HCT116 (cell line): ENCODE results near the gene TMEM269.

ENCODE experiments used
- EZH2 ChIP-seq: fragments of 200-600 bp; sonication (generic); IDR thresholded peaks from 2 replicates; pipeline ENCODE4 v1.6.1; 2017; ENCODE audit warnings: antibody characterized with exemption, mixed run types
- POLR2AphosphoS5 ChIP-seq: IDR thresholded peaks from 2 replicates; pipeline ENCODE4 v1.6.1; 2011; ENCODE audit warnings: mild to moderate bottlenecking, low read depth, low read length, moderate library complexity
- RAD21 ChIP-seq: IDR thresholded peaks from 2 replicates; pipeline ENCODE4 v1.6.1; 2012; ENCODE audit warnings: low read depth, mild to moderate bottlenecking
- TF ChIP-seq, protein P1 (sequence below), 3 experiments: fragments of 200-600 bp in 1 of 3; sonication (generic) in 1 of 3; IDR thresholded peaks in 2 of 3; conservative IDR thresholded peaks in 1 of 3; 2 replicates each; pipeline ENCODE4 v1.5.1; 2012 to 2017; ENCODE audit warnings: low read depth in 2 of 3, low read length in 2 of 3, antibody characterized with exemption in 1 of 3, borderline replicate concordance in 1 of 3, control low read depth in 1 of 3, mild to moderate bottlenecking in 1 of 3, mixed read lengths in 1 of 3, mixed run types in 1 of 3, moderate library complexity in 1 of 3; ENCODE audit not compliant: insufficient read depth in 1 of 3

DNA sequence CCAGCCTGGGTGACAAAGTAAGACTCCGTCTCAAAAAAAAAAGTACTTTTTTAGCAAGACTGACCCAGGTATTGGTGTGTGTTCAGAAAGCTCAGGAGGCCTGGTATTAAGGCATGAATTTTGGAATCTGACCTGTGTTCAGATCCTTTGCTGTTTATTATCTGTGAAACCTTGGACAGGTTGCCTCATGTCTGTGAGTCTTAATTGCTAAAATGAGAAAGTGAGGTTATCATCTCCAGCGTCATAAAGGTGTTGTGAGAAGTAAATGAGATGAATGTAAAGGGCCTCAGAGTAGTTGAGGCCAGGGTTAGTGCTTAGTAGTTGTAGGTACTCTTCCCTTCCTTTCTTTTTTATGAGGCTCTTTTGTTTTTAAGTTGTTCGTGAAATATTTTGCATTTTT, 15.0 kb upstream of the TMEM269 start:
- no peak for TF ChIP-seq EZH2
- TF ChIP-seq, protein P1, sequence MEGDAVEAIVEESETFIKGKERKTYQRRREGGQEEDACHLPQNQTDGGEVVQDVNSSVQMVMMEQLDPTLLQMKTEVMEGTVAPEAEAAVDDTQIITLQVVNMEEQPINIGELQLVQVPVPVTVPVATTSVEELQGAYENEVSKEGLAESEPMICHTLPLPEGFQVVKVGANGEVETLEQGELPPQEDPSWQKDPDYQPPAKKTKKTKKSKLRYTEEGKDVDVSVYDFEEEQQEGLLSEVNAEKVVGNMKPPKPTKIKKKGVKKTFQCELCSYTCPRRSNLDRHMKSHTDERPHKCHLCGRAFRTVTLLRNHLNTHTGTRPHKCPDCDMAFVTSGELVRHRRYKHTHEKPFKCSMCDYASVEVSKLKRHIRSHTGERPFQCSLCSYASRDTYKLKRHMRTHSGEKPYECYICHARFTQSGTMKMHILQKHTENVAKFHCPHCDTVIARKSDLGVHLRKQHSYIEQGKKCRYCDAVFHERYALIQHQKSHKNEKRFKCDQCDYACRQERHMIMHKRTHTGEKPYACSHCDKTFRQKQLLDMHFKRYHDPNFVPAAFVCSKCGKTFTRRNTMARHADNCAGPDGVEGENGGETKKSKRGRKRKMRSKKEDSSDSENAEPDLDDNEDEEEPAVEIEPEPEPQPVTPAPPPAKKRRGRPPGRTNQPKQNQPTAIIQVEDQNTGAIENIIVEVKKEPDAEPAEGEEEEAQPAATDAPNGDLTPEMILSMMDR (IDR thresholded peaks at IDR 0.05 in 2 of 3, conservative IDR thresholded peaks at IDR 0.05 in 1 of 3; ENCODE audit: borderline replicate concordance in 1 of 3, insufficient read depth in 1 of 3, low read depth in 2 of 3, low read length in 2 of 3) = no peak
- no peak for TF ChIP-seq RAD21
- TF ChIP-seq POLR2AphosphoS5 = no peak
